ENCODE results near the gene DPP10.
"Not testable (repeated sequence)": the region's sequence is repeated elsewhere in the genome, so short reads cannot be mapped to it uniquely, and the experiment has no call there.

The DPP10 gene

DNA sequence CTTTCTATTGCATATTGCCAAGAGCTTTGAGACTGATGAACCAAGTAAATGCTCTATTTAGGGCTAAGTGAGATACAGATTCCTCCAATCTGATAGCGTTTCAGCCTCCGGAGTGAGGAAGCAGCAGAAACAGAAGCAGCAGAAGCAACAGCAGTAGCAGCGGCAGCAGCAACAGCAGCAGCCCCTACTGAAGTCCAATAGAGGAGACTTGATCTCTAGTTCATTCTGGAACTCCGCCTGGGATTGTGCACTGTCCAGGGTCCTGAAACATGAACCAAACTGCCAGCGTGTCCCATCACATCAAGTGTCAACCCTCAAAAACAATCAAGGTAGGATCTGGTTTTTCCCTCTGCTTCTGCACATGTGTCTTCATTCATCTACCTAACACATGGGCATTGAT lies at the start of gene DPP10:
Gene DPP10 (plus strand): TSS at position 132 of the 400 bp plus-strand sequence.
- no peak within 1 kb of the TSS for H3K4me3 Mint-ChIP-seq
- H3K36me3 Mint-ChIP-seq (ENCODE audit: insufficient read depth): no peaks in the 10 kb centered on the region
- no peaks in the 10 kb centered on the region for H3K4me1 Mint-ChIP-seq
- peaks cover 6% of the 10 kb centered on the region for H3K9me3 Mint-ChIP-seq
- no peak for DNase-seq (ENCODE audit: low spot score in 2 of 2)
- ATAC-seq (replicated peaks; ENCODE audit: extremely low read depth, poor library complexity, severe bottlenecking): no peak
- H3K27me3 Mint-ChIP-seq: no peaks in the 10 kb centered on the region
- no peak within 1 kb of the TSS for H3K27ac Mint-ChIP-seq (ENCODE audit: low read depth)

DNA sequence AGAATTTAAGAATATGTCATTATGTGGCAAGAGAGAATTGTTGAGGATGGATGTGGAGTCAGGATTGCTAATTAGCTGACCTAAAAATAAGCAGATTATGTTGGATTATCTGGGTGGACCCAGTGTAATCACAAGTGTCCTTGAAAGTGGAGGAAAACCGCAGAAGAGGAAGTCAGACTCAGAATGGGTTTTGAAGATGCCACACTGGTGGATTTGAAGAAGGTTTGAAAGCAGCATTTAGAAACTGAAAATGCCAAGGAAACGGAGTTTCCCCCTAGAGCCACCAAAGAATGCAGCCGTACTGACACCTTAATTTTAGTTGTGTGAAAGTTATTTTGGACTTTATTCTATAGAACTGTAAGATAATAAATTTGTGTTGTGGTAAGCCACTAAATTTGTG lies 41.6 kb upstream of the DPP10 start:
- ATAC-seq (replicated peaks; ENCODE audit: extremely low read depth, poor library complexity, severe bottlenecking) (no peak), DNase-seq (ENCODE audit: low spot score in 2 of 2) (no peak)
- H3K27me3 Mint-ChIP-seq: no peaks in the 10 kb centered on the region
- H3K27ac Mint-ChIP-seq (ENCODE audit: low read depth): no peak overlapping the region
- H3K9me3 Mint-ChIP-seq: peaks cover 17% of the 10 kb centered on the region
- H3K4me1 Mint-ChIP-seq: no peaks in the 10 kb centered on the region
- H3K36me3 Mint-ChIP-seq (ENCODE audit: insufficient read depth): peaks cover 2% of the 10 kb centered on the region
- H3K4me3 Mint-ChIP-seq: no peak overlapping the region

DNA sequence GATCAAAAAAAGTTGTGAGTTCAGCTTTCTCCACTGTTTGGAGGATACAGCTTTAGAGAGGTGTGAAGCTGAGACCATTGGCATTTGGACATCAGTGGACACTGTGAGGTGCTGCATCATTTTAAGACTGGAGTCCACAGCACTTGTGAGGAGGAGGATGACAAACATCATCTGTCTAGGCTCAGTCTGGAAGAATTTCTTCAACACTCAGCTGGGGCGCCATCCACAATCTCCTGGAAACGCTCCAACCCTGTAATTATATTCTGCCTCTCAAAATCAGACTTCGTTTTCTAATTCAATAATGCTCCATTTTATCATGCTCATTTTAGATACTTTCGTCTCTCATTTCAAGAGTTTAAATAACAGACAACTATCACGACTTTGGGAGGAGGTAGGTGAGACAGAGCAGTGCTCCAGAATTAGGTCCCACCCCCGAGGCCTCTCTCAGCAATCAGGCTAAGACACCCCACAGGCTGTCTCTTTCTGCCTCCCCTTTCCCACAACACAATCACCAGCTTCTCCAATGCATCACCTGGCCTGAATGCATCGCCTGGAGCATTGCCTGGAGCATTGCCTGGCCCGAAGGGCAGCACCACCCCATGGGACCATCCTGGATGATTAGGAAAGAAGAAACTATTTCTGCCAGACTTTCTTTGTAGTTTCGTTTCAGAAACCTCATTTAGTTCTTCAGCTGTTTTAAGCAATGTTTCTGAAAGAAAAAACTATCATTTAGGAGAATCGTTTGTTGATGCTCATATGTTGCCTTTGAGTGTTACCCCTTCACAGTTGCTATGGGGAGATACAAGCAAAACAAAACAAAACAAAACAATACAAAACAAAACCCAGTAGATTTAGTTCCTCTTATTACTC lies 37.0 kb upstream of the DPP10 start:
- DNase-seq (ENCODE audit: low spot score in 2 of 2): no peak
- no peak for ATAC-seq (replicated peaks; ENCODE audit: extremely low read depth, poor library complexity, severe bottlenecking)
- Mint-ChIP-seq H3K4me3 (no peak overlapping the region), H3K9me3 (peaks cover 13% of the 10 kb centered on the region), H3K27me3 (no peaks in the 10 kb centered on the region), H3K36me3 (ENCODE audit: insufficient read depth) (no peaks in the 10 kb centered on the region), H3K4me1 (no peaks in the 10 kb centered on the region), H3K27ac (ENCODE audit: low read depth) (no peak overlapping the region)

DNA sequence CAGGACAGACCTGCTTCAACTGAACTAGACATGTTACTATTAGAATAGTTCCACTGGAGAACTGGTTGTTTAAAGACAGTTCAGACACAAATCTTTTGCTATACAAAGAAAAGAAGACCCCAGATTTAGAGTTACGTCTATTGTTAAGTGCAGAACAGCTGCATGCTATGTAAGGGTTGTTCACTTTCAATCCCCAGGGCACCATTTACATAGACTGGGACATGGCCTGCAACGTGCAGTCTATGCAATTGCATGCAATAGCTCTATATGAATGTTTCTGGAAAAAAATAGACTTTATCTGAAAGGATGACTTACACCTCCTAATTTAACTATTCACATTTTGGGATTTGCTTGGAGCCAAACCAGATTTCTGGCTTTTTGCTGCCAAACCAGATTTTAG lies 36.1 kb upstream of the DPP10 start:
- ATAC-seq (replicated peaks; ENCODE audit: extremely low read depth, poor library complexity, severe bottlenecking) (no peak), DNase-seq (ENCODE audit: low spot score in 2 of 2) (no peak)
- H3K27ac Mint-ChIP-seq (ENCODE audit: low read depth): no peak overlapping the region
- no peaks in the 10 kb centered on the region for H3K27me3 Mint-ChIP-seq
- no peak overlapping the region for H3K4me3 Mint-ChIP-seq
- no peaks in the 10 kb centered on the region for H3K4me1 Mint-ChIP-seq
- peaks cover 11% of the 10 kb centered on the region for H3K9me3 Mint-ChIP-seq
- H3K36me3 Mint-ChIP-seq (ENCODE audit: insufficient read depth): no peaks in the 10 kb centered on the region

DNA sequence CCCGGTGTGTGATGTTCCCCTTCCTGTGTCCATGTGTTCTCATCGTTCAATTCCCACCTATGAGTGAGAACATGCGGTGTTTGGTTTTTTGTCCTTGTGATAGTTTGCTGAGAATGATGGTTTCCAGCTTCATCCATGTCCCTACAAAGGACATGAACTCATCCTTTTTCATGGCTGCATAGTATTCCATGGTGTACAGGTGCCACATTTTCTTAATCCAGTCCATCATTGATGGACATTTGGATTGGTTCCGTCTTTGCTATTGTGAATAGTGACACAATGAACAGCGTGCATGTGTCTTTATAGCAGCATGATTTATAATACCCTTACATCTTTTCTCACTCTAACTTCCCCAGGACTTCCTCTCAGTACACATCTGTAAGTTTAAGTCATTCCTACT lies 35.1 kb upstream of the DPP10 start:
- not testable (repeated sequence) for H3K36me3 Mint-ChIP-seq (ENCODE audit: insufficient read depth); H3K4me1 Mint-ChIP-seq; DNase-seq (ENCODE audit: low spot score in 2 of 2); ATAC-seq (replicated peaks; ENCODE audit: extremely low read depth, poor library complexity, severe bottlenecking); H3K27me3 Mint-ChIP-seq; H3K4me3 Mint-ChIP-seq; H3K27ac Mint-ChIP-seq (ENCODE audit: low read depth)
- peaks cover 11% of the 10 kb centered on the region for H3K9me3 Mint-ChIP-seq

DNA sequence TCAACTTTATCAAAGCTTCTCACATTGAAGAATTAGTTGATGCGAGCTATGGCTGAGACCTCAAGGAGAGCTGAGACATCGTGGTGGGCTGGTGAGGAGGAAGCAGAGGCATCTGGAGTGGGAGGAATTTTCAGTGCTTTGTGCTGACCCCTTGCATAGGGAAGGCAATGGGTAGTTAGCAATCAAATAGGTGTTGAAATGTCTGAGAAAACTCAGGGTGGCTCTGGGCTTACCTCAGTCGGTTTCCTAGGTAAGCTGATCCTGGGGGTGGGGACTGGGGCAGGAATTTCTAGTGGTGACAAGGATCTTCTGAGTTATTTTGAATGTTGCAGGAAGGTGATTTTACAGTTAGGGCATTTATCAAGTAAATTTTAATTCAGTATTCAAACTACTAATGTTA lies 20.7 kb upstream of the DPP10 start:
- Mint-ChIP-seq H3K27me3 (no peaks in the 10 kb centered on the region), H3K4me1 (no peaks in the 10 kb centered on the region)
- ATAC-seq (replicated peaks; ENCODE audit: extremely low read depth, poor library complexity, severe bottlenecking): no peak

GRCh38 chr2:114424699-114425098 lies 17.7 kb upstream of the DPP10 start:
- DNase-seq (ENCODE audit: low spot score in 2 of 2): no peak
- no peak overlapping the region for H3K27ac Mint-ChIP-seq (ENCODE audit: low read depth)
- H3K4me3 Mint-ChIP-seq: no peak overlapping the region
- no peaks in the 10 kb centered on the region for H3K27me3 Mint-ChIP-seq
- no peak for ATAC-seq (replicated peaks; ENCODE audit: extremely low read depth, poor library complexity, severe bottlenecking)
- H3K36me3 Mint-ChIP-seq (ENCODE audit: insufficient read depth): no peaks in the 10 kb centered on the region
- no peaks in the 10 kb centered on the region for H3K9me3 Mint-ChIP-seq
- H3K4me1 Mint-ChIP-seq: no peaks in the 10 kb centered on the region

More for the DNA sequence above, 20.7 kb upstream of the DPP10 start:
- no peak for DNase-seq (ENCODE audit: low spot score in 2 of 2)
- H3K36me3 Mint-ChIP-seq (ENCODE audit: insufficient read depth): no peaks in the 10 kb centered on the region
- H3K4me3 Mint-ChIP-seq: no peak overlapping the region
- no peaks in the 10 kb centered on the region for H3K9me3 Mint-ChIP-seq
- H3K27ac Mint-ChIP-seq (ENCODE audit: low read depth): no peak overlapping the region

DNA sequence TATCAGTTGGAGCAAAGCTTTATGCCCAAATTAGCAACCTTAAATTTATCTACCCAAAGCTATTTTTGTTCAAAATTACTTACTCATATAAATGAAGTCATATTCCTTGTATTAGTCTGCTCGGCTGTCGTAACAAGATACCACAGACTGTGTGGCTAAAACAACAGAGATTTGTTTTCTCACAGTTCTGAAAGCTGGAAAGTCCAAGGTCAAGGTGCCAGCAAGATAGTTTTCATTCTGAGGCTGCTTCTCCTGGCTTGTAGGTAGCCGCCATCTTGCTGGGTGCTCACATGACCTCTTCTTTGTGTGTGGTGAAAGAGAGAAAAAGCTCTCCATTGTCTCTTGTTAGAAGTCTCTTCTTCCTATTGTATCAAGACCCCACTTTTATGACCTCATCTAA lies 15.7 kb upstream of the DPP10 start:
- no peak overlapping the region for H3K27ac Mint-ChIP-seq (ENCODE audit: low read depth)
- no peak overlapping the region for H3K4me3 Mint-ChIP-seq
- DNase-seq (ENCODE audit: low spot score in 2 of 2): no peak
- H3K9me3 Mint-ChIP-seq: no peaks in the 10 kb centered on the region
- no peak for ATAC-seq (replicated peaks; ENCODE audit: extremely low read depth, poor library complexity, severe bottlenecking)
- no peaks in the 10 kb centered on the region for H3K27me3 Mint-ChIP-seq
- H3K4me1 Mint-ChIP-seq: no peaks in the 10 kb centered on the region
- no peaks in the 10 kb centered on the region for H3K36me3 Mint-ChIP-seq (ENCODE audit: insufficient read depth)

GRCh38 chr2:114436329-114436728 lies 6.1 kb upstream of the DPP10 start:
- Mint-ChIP-seq H3K4me3 (no peak overlapping the region), H3K4me1 (no peaks in the 10 kb centered on the region), H3K9me3 (peaks cover 14% of the 10 kb centered on the region), H3K27me3 (no peaks in the 10 kb centered on the region), H3K36me3 (ENCODE audit: insufficient read depth) (no peaks in the 10 kb centered on the region), H3K27ac (ENCODE audit: low read depth) (no peak overlapping the region)
- DNase-seq (ENCODE audit: low spot score in 2 of 2): no peak
- ATAC-seq (replicated peaks; ENCODE audit: extremely low read depth, poor library complexity, severe bottlenecking): no peak

- Mint-ChIP-seq H3K4me3 (no peak overlapping the region), H3K9me3 (peaks cover 6% of the 10 kb centered on the region), H3K27ac (ENCODE audit: low read depth) (no peak overlapping the region), H3K27me3 (no peaks in the 10 kb centered on the region), H3K4me1 (no peaks in the 10 kb centered on the region), H3K36me3 (ENCODE audit: insufficient read depth) (no peaks in the 10 kb centered on the region)
- ATAC-seq (replicated peaks; ENCODE audit: extremely low read depth, poor library complexity, severe bottlenecking) (no peak), DNase-seq (ENCODE audit: low spot score in 2 of 2) (no peak)
These were observed 4.1 kb downstream of the DPP10 start for GRCh38 chr2:114446571-114446970.

DNA sequence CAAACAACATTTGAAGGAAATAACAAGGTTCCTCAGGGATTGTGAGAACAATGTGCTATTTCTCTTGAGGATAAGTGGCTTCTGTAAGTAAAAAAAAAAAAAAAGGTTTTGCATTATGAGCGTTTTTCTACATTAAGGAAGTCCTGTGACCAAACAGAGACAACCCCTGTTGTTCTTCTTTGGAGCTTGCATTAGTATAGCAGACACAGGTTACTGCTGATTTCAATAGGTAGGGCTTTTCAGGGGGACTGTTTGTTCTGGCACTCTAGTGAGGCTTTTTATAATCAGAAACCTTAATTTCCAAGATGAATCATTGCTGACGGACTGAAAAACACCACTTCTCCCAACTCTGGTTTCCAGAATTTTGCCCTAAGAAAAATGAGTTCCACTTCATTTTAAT lies 8.2 kb downstream of the DPP10 start:
- DNase-seq (ENCODE audit: low spot score in 2 of 2) (no peak), ATAC-seq (replicated peaks; ENCODE audit: extremely low read depth, poor library complexity, severe bottlenecking) (no peak)
- H3K4me1 Mint-ChIP-seq: no peaks in the 10 kb centered on the region
- H3K27me3 Mint-ChIP-seq: no peaks in the 10 kb centered on the region
- H3K27ac Mint-ChIP-seq (ENCODE audit: low read depth): no peak overlapping the region
- no peaks in the 10 kb centered on the region for H3K36me3 Mint-ChIP-seq (ENCODE audit: insufficient read depth)
- H3K9me3 Mint-ChIP-seq: peaks cover 6% of the 10 kb centered on the region
- H3K4me3 Mint-ChIP-seq: no peak overlapping the region

GRCh38 chr2:114456566-114456965 lies 14.1 kb downstream of the DPP10 start:
- H3K36me3 Mint-ChIP-seq (ENCODE audit: insufficient read depth): peaks cover 1% of the 10 kb centered on the region
- no peak for DNase-seq (ENCODE audit: low spot score in 2 of 2)
- H3K4me3 Mint-ChIP-seq: no peak overlapping the region
- H3K27ac Mint-ChIP-seq (ENCODE audit: low read depth): no peak overlapping the region
- H3K9me3 Mint-ChIP-seq: peaks cover 6% of the 10 kb centered on the region
- no peaks in the 10 kb centered on the region for H3K27me3 Mint-ChIP-seq
- H3K4me1 Mint-ChIP-seq: no peaks in the 10 kb centered on the region
- ATAC-seq (replicated peaks; ENCODE audit: extremely low read depth, poor library complexity, severe bottlenecking): no peak

GRCh38 chr2:114457956-114458355 lies 15.5 kb downstream of the DPP10 start:
- Mint-ChIP-seq H3K27ac (ENCODE audit: low read depth) (no peak overlapping the region), H3K4me3 (no peak overlapping the region), H3K36me3 (ENCODE audit: insufficient read depth) (peaks cover 1% of the 10 kb centered on the region), H3K27me3 (no peaks in the 10 kb centered on the region), H3K9me3 (peaks cover 6% of the 10 kb centered on the region), H3K4me1 (no peaks in the 10 kb centered on the region)
- ATAC-seq (replicated peaks; ENCODE audit: extremely low read depth, poor library complexity, severe bottlenecking): no peak
- DNase-seq (ENCODE audit: low spot score in 2 of 2): no peak
